NCI-H1048 (cell line): ENCODE data around the gene C4orf33.

Experiments
- DNase-seq: peaks from one replicate; lab custom pipeline; 2025; lab: John Stamatoyannopoulos, UW

C4orf33 gene

DNA sequence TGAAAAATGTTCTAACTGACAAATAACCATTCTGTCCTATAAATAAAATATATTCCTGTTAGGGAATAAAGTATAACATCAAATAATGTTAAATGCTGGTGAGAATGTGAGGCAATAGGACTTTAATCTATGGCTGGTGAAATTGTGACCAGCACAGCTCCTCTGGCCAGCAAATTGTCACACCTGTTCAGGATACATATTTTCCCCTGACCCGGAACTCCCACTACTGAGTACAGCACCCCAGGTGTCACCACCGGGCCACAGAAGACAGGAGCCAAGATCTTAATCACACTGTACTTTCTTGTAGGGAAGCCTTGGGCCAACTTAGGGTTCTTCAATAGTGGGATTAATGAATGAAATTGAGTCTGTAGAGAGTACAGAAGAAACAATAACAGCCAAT, 33.2 kb downstream of the C4orf33 start:
- DNase-seq: no peak

DNA sequence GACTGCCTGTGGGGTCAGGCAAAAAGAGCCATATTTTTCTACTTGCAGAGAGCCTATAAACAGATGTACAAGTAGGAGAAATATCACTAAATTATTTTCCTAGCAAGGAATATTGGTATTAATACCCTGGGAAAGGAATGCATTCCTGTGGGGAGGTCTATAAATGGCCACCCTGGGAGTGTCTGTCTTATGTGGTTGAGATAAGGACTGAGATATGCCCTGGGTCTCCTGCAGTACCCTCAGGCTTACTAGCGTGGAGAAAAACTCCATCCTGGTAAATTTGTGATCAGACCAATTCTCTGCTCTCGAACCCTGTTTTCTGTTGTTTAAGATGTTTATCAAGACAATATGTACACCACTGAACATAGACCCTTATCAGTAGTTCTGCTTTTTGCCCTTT, 35.4 kb downstream of the C4orf33 start:
- DNase-seq: no peak

DNA sequence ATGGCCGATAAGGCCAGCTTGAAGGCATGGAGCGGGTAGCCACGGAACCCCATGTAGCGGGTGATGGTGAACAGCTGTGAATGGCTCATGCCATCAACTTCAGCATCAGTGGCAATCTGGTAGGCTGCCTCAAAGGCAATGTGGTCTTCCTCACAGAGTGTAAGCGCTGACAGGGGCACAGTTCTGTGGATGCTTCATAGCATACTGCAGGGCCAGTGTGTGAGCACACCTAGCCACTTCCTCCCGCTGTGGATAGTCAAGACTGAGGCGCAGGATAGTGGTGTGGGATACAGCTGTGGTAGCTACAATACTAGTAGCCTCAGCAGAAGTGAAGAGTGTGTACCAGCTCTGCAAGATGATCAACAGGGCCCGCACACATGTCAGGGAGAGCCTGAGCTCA, 40.5 kb downstream of the C4orf33 start:
- DNase-seq: no peak

- no peak for DNase-seq
Observed at GRCh38 chr4:129138810-129139496, 43.0 kb downstream of the C4orf33 start.

GRCh38 chr4:129140521-129140920, 44.6 kb downstream of the C4orf33 start:
- DNase-seq: no peak

DNA sequence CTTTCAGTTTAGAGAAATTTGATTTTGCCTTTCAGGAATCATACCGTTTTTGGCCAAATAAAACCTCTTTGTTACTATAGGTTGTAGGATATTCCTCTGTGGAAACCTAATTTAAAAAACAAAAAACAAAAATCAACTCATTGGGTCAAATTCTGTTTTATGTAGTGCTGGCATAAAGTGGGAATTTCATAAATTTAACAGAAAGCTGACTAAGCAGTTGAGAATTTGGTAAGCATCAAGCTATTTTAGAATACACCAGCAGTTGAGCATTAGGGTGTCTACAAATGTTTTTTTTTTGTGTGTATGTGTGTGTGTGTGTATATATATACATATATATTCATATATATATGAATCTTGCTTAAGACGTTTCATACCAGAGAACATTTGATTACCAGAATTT, 47.4 kb downstream of the C4orf33 start:
- DNase-seq: no peak

GRCh38 chr4:129144755-129145206, 48.8 kb downstream of the C4orf33 start:
- DNase-seq: no peak

DNA sequence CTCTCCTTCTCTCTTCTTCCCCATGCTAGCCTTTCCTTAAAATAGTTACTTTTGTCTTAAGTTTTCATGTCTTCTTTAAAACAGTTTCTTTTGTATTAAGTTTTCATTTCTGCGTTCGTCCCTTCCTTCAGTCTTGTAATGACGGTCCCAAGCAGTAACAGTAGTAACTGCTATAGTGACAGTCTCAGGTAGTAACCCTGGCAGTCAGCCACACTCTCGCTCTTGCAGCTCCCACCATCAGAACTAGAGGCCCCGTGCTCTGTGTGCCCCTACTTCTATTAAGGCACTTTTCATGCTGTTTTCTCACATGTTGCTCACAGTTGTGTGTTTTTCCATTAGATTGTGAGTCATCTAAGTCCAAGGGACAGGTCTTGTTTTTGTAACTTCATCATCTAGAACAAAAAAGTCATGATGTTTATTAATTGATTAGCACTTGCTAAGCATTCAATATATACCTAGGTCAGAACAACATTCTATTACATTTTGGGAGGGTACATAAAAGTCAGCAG, 49.3 kb downstream of the C4orf33 start:
- DNase-seq: no peak

DNA sequence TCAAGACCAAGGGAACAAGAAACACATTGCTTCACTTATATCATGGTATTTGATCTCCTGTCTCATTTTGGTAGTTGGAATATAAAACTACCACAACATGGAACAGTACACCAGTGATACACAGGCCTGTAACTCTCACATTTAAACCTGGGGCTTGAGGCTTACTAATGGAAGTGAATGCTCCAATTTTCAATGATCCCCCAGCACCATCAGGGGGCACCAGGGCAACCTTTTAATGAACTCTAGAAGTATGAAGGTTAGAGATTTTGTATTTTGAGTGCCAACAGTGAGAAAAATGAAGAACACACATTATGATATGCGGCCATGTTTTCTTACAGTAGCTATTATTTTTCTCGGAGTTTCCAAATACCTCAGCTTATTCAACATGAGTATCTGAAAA, 50.7 kb downstream of the C4orf33 start:
- no peak for DNase-seq

DNA sequence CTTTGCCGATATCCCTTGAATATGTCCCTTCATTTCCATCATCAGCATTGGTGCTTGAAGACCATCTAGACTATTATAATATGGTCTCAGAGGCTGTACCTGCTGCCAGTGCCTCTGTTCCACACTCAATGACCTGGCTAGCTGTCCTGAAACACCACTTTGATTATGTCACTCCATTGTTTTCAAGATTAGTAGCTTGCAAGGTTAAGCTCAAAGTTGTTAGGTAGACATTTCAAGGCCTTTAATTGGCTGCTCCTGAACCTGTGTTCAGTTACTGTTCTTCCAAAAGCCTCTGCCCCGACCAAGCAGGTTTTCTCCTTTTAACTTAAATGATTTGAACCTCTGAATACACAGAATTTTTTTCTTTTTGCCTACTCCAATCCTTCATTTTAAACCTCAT, 52.9 kb downstream of the C4orf33 start:
- no peak for DNase-seq

- DNase-seq: no peak
Observed at GRCh38 chr4:129149906-129150305, 54.0 kb downstream of the C4orf33 start.

DNA sequence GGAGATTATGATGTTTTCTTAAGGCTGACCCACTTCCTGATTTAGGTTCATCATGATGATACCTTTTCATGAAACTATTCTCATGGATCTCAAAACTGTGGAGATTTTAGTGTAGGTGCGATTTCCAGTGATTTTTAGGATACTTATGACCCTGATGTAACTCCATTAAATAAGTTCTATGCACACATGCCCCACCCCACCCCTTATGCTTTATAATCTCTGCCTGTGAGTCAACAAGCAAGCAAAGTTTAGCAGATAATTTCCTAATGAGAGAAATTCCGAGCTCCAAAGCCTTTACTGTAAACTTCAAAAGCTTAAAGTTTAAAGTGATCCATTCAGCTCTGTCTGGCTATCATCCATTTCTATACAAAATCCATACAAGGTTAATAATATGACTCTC, 56.4 kb downstream of the C4orf33 start:
- DNase-seq: no peak

- DNase-seq: no peak
Observed at GRCh38 chr4:129153700-129154099, 57.7 kb downstream of the C4orf33 start.

DNA sequence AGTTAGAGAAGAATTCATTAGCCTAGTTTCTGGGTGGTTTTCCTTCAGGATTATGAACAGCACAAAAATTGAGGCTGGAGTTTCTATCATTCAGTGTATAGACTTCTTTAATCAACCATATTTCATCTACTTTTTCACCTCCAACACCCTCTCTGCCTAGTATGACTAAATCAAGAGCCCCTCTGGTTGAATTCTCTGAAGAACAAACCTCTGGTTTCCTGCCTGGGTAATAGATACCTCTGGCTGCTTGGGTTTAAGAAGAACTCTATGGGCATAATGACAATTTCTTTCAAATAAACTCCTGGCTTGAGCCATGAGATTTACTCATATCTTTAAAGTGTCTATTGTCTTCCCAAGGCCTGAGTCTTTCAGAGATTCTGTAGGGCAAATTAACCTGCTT, 66.5 kb downstream of the C4orf33 start:
- no peak for DNase-seq

DNA sequence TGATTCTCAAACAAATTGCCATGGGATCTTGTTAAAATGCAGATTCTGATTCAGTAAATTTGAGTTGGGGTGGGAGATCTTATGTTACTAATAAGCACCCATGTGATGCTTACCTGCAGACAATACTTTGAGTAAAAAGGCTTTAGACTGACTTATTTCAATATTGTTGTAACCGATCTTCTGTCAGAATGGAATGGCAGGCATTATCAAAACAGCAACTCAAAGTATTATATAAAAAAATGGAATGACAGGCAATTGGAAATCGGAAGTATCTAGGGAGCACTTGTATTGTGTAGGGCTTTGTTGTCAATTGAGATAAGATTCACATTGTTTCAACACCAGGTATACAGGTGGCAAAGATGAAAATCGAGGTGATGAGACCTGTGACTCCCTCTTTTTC, 67.5 kb downstream of the C4orf33 start:
- no peak for DNase-seq

- DNase-seq: no peak
Observed at GRCh38 chr4:129164243-129164642, 68.3 kb downstream of the C4orf33 start.
